Sigmoid colon (tissue), 4 donors: ENCODE data around the gene PIWIL1.

ENCODE experiments used
- CTCF ChIP-seq, 4 experiments: fragments of 450-650 bp in 3 of 4; fragments of 200-600 bp in 1 of 4; IDR thresholded peaks; one replicate each; pipeline ENCODE4 v1.5.1; 2016 to 2019; ENCODE audit warnings: antibody characterized with exemption in 4 of 4, mild to moderate bottlenecking in 3 of 4, moderate library complexity in 2 of 4
- EP300 ChIP-seq, 4 donors: sonication (generic); formaldehyde crosslinking; IDR thresholded peaks; one replicate each; pipeline ENCODE4 v1.6.1; 2017; ENCODE audit warnings: antibody characterized with exemption in 4 of 4
- POLR2A ChIP-seq, 2 donors: fragments of 450-650 bp; IDR thresholded peaks; one replicate each; pipeline ENCODE4 v1.6.1; 2016; ENCODE audit warnings: antibody characterized with exemption in 2 of 2, mild to moderate bottlenecking in 2 of 2, moderate library complexity in 2 of 2
- POLR2AphosphoS5 ChIP-seq, 4 donors: sonication (generic); formaldehyde crosslinking; IDR thresholded peaks; one replicate each; pipeline ENCODE4 v1.6.1; 2017; ENCODE audit warnings: antibody characterized with exemption in 4 of 4

GRCh38 chr12:130398100-130398848, 60.6 kb downstream of the PIWIL1 start:
- TF ChIP-seq POLR2AphosphoS5 (IDR thresholded peaks at IDR 0.05) (no peak), CTCF (IDR thresholded peaks at IDR 0.05) (no peak), POLR2A (IDR thresholded peaks at IDR 0.05) (no peak), EP300 (IDR thresholded peaks at IDR 0.05) (no peak)
